WI38 (cell line): ENCODE results near the gene USP6.
"Not testable (repeated sequence)": the region's sequence is repeated elsewhere in the genome, so short reads cannot be mapped to it uniquely, and the experiment has no call there.

Experiments used
- H3K4me3 ChIP-seq: 2 replicates; pipeline ENCODE4 v1.5.1; 2011; ENCODE audit warnings: low read depth, mild to moderate bottlenecking, control low read depth, low read length
- TF ChIP-seq, protein P1 (sequence below): IDR thresholded peaks from 2 replicates; pipeline ENCODE4 v1.5.1; 2012; ENCODE audit warnings: low read depth, mild to moderate bottlenecking, control low read depth, low read length

Gene USP6

DNA sequence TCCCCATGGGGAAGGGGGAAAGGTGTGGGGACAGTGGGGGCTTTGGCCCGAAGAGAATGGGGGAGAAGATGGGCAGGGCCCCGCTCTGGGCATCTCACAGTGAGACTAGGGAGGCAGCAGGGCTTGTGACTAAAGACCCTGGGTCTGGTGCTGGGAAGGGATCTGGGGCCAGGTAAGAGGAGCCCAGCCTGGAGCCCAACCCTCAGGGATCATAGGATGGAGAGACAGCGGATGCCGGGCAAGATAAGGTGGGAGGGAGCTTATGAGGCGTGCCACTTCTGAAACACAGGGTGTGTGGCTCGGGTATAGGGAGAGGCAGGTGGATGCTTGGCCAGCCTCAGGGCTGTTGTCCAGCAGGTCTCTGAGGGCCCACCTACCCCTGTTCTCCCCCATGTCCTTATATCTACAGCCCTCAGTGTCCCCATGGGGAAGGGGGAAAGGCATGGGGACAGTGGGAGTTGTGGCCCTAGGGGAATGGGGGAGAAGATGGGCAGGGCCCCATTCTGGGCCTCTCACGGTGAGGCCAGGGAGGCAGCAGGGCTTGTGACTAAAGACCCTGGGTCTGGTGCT, 15.4 kb downstream of the USP6 start:
- TF ChIP-seq, protein P1, sequence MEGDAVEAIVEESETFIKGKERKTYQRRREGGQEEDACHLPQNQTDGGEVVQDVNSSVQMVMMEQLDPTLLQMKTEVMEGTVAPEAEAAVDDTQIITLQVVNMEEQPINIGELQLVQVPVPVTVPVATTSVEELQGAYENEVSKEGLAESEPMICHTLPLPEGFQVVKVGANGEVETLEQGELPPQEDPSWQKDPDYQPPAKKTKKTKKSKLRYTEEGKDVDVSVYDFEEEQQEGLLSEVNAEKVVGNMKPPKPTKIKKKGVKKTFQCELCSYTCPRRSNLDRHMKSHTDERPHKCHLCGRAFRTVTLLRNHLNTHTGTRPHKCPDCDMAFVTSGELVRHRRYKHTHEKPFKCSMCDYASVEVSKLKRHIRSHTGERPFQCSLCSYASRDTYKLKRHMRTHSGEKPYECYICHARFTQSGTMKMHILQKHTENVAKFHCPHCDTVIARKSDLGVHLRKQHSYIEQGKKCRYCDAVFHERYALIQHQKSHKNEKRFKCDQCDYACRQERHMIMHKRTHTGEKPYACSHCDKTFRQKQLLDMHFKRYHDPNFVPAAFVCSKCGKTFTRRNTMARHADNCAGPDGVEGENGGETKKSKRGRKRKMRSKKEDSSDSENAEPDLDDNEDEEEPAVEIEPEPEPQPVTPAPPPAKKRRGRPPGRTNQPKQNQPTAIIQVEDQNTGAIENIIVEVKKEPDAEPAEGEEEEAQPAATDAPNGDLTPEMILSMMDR: no peak
- no peak overlapping the region for H3K4me3 ChIP-seq

DNA sequence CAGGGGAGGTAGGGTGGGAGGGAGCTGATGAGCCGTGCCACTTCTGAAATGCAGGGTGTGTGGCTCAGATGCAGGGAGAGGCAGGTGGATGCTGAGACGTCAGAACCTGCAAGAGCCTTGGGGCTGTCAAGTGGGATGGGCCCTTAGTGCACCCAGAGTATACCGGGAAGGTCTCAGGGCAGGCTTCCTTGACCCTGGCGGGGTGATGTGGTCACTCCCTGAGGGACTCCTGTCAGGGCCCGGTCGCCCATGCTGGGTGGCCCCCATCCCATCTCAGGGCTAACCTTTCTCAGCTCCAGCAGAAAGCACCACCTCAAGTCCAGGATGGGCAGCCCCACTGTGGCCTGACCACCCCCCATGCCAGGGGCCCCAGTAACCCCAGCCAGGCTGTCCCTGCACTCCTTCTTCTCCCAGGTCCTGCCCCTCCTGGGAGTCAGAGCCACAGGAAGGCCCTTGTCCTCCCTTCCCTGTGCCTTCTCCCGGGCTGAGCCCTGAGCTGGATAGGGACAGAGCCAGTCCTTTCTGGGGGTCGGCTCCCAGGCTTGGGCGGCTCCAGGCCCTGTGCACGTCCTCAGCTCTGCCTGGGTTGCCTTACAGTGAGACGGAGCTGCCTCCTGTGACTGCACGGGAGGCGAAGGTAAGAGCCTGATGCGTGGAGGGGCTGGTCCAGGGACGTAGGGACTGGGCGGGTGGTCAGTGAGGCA, 16.1 kb downstream of the USP6 start:
- not testable (repeated sequence) for H3K4me3 ChIP-seq

DNA sequence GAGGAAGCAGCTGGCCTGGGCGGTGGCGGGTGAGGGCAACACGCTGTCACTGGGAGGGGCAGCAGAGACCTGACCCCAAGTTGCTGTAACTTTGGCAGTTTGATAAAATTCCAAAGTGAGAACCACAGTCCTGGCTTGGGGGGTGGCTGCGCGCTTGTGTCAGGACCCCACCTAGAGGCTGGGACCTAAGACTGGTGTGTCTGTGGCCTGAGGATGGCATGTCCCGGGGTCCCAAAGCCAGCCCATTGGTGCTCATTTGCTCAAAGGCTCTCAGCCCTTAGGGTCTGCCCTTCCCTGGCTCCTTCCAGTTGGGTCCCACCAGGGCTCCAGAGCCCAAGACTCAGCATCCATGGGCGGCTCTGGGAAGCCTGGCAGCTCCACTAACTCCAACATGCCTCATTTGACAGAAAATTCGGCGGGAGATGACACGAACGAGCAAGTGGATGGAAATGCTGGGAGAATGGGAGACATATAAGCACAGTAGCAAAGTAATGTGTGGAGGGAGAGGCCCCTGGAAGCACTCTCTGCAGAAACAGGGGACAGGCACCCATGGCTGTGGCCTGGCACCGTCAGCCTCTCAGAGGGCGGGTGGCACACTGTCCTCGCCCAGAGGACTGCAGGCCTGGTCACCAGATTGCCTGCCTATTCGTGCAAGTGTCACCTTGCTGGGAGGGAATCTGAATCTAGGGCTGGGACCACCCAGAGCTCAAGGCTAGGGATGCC, 16.8 kb downstream of the USP6 start:
- not testable (repeated sequence) for H3K4me3 ChIP-seq

DNA sequence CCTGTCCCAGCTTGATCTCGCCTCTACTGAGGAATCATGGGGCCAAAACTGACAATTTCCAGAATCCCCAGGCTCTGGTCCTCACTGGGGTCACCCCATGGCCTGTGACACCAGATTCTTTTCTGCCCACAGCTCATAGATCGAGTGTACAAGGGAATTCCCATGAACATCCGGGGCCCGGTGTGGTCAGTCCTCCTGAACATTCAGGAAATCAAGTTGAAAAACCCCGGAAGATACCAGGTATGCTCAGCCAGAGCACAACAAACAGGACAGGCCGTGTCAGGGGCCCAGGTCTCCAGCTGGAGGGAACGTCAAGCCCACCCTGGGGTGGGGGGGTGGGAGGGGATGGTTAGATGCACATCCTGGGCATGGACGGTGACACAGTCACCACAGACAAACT, 17.5 kb downstream of the USP6 start:
- H3K4me3 ChIP-seq: no peak overlapping the region

DNA sequence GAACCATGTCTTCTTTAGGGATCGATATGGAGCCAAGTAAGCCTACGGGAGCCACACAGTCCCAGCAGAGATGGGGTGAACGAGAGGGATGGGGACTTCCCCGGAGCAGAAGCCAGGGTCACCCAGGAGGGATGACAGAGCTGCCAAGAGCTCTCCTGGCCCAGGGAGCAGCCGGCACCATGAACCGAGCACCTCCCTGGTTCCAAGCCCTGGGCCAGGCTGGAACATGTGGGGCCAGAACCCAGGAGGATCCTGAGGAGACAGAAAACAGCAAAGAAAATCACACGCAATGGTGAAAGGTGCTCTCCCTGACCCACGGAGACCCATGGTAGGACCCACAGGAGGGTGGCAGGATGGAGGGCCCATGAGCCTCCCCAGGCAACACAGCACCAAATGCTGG, 18.1 kb downstream of the USP6 start:
- not testable (repeated sequence) for H3K4me3 ChIP-seq

More for the DNA sequence above, 17.5 kb downstream of the USP6 start:
- TF ChIP-seq, protein P1: no peak

DNA sequence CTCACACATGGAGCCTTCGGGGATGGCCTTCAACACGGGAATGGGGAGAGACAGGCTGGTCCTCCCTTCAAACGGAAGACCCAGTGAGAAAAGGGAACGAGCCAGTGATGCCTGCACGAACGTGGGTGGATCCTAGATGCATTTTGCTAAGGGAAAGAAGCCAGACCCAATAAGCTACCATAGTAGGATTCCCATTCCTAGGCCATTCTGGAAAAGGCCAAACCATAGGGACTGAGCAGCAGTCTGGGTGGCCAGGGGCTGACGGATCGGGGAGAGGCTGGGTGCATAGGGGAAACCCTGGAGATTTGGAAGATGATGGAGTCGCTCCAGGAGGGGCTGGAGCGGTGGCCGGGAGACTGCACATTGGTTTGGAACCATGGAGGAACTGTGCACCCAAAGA, 18.7 kb downstream of the USP6 start:
- not testable (repeated sequence) for H3K4me3 ChIP-seq

DNA sequence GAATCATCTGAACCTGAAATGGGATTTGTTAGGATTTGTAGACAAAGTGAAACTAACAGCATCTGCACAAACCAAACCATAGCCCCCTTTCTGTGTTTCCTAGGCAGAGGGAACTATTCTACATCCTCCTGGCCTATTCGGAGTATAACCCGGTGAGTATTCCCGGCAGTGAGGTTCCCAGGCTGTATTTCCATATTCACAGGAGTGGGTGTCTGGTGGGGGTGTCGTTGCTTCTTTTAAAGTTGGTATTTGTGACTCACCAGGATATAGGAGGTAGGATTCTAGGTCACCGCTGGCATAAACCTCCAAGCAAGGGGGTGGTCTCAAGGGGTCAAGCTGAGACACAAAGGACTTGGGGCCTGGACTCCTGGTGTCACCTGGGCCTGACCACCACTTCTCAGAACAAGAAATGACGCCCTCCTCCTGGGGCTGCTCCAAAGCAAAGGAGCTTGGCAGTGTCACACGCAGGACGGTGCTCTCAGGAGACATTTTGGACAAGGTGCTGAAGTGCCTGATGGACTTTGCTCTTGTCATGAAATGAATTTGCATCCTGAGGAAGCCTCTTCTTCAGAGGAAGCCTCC, 19.4 kb downstream of the USP6 start:
- not testable (repeated sequence) for H3K4me3 ChIP-seq

DNA sequence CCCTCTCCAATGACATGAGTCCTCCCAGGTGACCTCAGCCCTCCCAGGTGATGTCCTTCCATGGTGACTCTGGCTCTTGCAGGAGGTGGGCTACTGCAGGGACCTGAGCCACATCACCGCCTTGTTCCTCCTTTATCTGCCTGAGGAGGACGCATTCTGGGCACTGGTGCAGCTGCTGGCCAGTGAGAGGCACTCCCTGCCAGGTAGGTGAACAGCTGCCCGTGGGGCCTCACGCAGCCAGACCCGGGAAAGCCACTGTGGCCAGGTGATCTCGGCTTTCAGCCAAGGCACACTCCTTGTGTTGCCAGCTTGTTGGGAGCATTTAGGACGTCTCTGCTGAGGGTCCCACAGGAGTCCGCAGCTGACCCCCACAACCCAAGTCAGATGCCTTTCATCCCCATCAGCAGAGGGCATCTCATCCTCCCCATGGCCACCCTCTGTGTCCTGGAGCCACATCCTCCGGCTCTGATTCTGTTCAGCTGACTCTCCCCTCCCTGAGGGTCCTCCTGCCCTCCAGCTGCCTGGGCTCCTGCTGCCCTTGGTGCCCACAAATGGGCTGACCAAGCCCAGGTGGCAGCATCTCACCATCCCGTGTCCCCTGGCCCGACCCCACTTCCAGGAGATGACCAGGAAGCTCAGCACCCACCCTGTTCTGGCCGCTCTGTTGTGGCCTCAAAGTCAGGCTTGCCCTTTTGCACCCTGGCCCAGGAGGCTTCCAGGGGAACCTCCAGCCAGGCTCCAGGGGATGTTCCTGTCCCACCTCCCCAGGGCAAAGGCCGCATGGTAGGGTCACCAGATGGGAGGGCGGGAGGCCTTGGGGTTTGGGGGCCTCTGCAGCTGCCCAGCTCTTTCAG, 20.1 kb downstream of the USP6 start:
- TF ChIP-seq, protein P1: no peak

DNA sequence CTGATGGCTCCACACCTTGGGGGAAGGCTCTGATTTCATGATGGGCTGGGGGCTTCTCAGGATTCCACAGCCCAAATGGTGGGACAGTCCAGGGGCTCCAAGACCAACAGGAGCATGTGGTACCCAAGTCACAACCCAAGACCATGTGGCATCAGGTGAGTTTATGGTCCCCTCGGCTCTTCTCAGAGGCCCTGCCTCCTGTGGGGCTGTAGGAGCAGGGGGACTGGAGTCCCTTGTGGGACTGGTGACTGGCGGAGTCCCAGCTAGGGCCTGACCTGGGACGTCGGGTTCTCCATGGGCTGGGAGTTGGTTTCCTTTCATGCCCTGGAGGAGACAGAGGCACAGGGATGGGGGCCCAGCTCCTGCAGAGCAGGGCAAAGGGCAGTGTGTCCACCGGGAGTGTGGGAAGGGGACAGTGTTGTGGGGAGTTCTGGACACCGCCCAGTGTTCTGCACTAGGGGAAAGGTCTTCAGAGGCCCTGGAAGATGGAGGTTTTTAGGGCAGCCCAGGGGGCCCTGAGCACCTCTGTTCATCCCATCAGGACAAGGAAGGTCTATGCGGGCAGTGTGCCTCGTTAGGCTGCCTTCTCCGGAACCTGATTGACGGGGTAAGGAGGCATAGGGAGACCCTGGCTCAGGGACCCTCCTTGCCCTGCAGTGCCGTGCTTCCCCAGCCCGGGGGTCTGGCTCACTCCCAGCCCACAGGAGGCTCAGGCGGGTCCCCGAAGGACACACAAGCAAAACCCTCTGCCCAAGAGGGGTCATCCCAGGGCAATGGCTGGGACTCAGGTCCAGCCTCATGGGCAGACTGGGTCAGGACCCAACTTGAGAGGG, 21.0 kb downstream of the USP6 start:
- H3K4me3 ChIP-seq: not testable (repeated sequence)

More for the DNA sequence above, 20.1 kb downstream of the USP6 start:
- H3K4me3 ChIP-seq: no peak overlapping the region

DNA sequence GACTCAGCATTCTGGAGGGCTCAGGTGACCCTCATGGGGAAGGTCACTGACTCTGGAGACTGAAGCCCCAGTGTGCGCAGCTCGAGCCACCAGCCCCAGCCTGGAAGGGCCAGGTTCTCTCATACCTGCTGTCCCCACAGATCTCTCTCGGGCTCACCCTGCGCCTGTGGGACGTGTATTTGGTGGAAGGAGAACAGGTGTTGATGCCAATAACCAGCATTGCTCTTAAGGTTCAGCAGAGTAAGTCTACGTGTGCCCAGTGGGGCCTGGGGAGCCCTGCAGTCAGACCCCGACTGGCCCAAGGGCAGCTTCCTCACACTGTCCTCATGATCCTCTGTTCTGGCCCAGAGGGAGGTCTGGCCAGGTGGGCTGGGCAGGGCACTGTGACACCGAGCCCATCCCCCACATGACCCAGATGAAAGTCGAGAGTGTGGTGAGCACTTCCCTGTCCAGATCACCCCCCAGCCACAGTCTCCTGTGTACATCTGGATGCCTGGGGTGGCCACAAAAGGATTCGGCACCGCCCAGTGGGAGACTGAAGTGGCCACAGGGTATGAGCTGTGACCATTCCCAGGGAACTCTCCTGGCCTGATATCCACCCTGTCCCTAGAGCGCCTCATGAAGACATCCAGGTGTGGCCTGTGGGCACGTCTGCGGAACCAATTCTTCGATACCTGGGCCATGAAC, 21.8 kb downstream of the USP6 start:
- not testable (repeated sequence) for H3K4me3 ChIP-seq

DNA sequence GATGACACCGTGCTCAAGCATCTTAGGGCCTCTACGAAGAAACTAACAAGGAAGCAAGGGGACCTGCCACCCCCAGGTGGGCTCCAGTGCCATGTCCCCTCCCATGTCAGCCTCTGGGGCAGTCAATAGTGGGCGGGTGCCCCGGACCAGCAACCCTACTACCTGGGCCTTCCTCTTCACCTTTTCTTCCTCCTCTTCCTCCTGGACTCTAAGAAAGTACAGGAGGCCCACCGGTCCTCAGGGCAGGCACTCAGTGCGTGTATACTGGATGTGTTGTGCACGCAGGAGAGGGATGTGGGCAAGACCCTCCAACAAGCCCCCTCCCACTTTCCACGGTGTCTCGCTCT, 22.3 kb downstream of the USP6 start:
- H3K4me3 ChIP-seq: not testable (repeated sequence)
